Osteoblast (primary cell): ENCODE measurements around the gene TAF4. TPM values are rescaled to one million over a fixed set of nuclear protein-coding genes. Genes with fewer than 3 reads are reported as not detected.
A peak's percentile ranks its signal among the peaks of the same experiment; 100 is the strongest.

Source experiments
- DNase-seq: peaks from one replicate; pipeline ENCODE4 v3.0.0; 2011; ENCODE audit warnings: low spot score, mixed read lengths; ENCODE audit not compliant: insufficient read length; ENCODE audit errors: missing footprints
- H2AFZ ChIP-seq: 2 replicates; pipeline ENCODE4 v1.6.0; 2011; ENCODE audit warnings: mild to moderate bottlenecking, low read length
- H3K27ac ChIP-seq: 2 replicates; pipeline ENCODE4 v1.5.1; 2011; ENCODE audit warnings: mild to moderate bottlenecking, low read depth, low read length, moderate library complexity
- H3K27me3 ChIP-seq: 2 replicates; pipeline ENCODE4 v1.6.0; 2012; ENCODE audit warnings: mild to moderate bottlenecking, control low read depth, inconsistent platforms, low read length, moderate library complexity; ENCODE audit not compliant: insufficient read depth
- H3K36me3 ChIP-seq: 2 replicates; pipeline ENCODE4 v1.5.1; 2011; ENCODE audit warnings: mild to moderate bottlenecking, low read length, control low read depth, moderate library complexity; ENCODE audit not compliant: insufficient read depth
- H3K4me1 ChIP-seq: 2 replicates; pipeline ENCODE4 v1.5.1; 2011; ENCODE audit warnings: mild to moderate bottlenecking, low read length, control low read depth, moderate library complexity; ENCODE audit not compliant: insufficient read depth
- H3K4me2 ChIP-seq: 2 replicates; pipeline ENCODE4 v1.6.0; 2011; ENCODE audit warnings: mild to moderate bottlenecking, low read length; ENCODE audit not compliant: insufficient read depth
- H3K4me3 ChIP-seq: fragments of 200-600 bp; sonication (generic); 3 replicates; pipeline ENCODE4 v1.5.1; 2012; ENCODE audit warnings: mild to moderate bottlenecking, low read length, inconsistent platforms; ENCODE audit not compliant: insufficient read depth
- H3K79me2 ChIP-seq: 2 replicates; pipeline ENCODE4 v1.6.0; 2012; ENCODE audit warnings: mild to moderate bottlenecking, low read length, control low read depth, inconsistent platforms; ENCODE audit not compliant: insufficient read depth
- H3K9me3 ChIP-seq: 2 replicates; pipeline ENCODE4 v1.5.1; 2011; ENCODE audit warnings: low read depth, low read length, control low read depth
- H4K20me1 ChIP-seq: 2 replicates; pipeline ENCODE4 v1.6.0; 2012; ENCODE audit warnings: mild to moderate bottlenecking, low read length, control low read depth; ENCODE audit not compliant: insufficient read depth
- total RNA-seq: library from RNA; depleted of rRNA; stranded (reverse); fragments of >200 nt; gene quantifications from 2 replicates; pipeline ENCODE4 v1.2.3, GENCODE V29; 2012
- TF ChIP-seq, protein P1 (sequence below): IDR thresholded peaks from 2 replicates; pipeline ENCODE4 v1.5.1; 2011; ENCODE audit warnings: mild to moderate bottlenecking, low read depth, low read length, moderate library complexity; ENCODE audit errors: extremely low read depth

TAF4 gene
- total RNA-seq, 1 donor = 4.3 TPM

DNA sequence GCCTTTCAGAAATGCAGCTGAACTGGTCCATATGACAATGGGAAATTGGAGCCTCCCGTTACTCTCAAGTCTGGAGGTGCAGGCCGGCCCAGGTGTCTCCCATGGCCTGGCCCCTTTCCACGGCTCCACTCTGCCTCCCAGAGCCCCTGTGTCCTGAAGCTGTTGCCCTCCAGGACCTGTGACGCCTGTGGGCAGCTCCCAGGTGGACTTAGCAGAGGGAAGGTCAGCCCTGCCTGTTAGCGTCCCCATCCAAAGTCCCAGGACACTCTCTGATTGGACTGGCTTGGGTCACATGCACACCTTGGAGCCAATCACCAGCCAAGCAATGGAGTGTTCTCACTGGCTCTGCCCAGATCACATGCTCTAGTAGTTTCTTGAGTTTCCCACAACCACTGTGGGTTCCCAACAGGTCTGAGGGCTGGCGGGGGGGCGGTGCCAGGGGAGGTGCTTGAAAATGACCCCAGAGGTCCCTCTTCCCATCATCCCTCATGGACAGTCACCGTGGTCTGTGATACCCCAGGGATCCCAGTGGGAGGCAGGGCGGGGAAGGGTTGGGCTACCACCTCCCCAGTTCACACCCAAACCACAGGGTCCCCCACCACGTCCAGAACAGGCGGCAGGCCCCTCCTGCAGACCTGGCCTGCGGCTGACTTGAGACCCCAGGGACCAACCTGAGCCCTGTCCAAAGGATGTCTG is 135.6 kb downstream of the TAF4 start:
- TF ChIP-seq, protein P1, sequence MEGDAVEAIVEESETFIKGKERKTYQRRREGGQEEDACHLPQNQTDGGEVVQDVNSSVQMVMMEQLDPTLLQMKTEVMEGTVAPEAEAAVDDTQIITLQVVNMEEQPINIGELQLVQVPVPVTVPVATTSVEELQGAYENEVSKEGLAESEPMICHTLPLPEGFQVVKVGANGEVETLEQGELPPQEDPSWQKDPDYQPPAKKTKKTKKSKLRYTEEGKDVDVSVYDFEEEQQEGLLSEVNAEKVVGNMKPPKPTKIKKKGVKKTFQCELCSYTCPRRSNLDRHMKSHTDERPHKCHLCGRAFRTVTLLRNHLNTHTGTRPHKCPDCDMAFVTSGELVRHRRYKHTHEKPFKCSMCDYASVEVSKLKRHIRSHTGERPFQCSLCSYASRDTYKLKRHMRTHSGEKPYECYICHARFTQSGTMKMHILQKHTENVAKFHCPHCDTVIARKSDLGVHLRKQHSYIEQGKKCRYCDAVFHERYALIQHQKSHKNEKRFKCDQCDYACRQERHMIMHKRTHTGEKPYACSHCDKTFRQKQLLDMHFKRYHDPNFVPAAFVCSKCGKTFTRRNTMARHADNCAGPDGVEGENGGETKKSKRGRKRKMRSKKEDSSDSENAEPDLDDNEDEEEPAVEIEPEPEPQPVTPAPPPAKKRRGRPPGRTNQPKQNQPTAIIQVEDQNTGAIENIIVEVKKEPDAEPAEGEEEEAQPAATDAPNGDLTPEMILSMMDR = no peak
- DNase-seq = peak; percentile 85
- Histone ChIP-seq H2AFZ (no peak overlapping the region), H3K27ac (no peak overlapping the region), H4K20me1 (no peaks in the 10 kb centered on the region), H3K36me3 (no peaks in the 10 kb centered on the region), H3K4me2 (no peak overlapping the region), H3K9me3 (no peaks in the 10 kb centered on the region), H3K27me3 (no peaks in the 10 kb centered on the region), H3K4me1 (peaks cover 8% of the 10 kb centered on the region), H3K79me2 (no peaks in the 10 kb centered on the region), H3K4me3 (no peak overlapping the region)

DNA sequence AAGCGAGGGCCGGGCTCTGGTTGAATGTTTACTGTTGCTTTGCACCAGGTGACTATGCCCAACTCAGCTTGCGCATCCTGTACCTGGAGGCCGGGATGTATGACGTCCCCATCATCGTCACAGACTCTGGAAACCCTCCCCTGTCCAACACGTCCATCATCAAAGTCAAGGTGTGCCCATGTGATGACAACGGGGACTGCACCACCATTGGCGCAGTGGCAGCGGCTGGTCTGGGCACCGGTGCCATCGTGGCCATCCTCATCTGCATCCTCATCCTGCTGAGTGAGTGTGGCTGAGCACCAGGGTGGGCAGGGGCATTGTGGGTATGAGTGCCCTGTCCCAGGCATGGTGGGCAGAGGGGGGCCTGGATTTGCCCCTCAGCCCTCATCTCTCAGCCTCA is 136.1 kb downstream of the TAF4 start:
- no peak overlapping the region for H3K4me3 ChIP-seq
- H3K27me3 ChIP-seq = no peaks in the 10 kb centered on the region
- H3K27ac ChIP-seq = no peak overlapping the region
- no peaks in the 10 kb centered on the region for H3K79me2 ChIP-seq
- TF ChIP-seq, protein P1 = no peak
- H4K20me1 ChIP-seq = no peaks in the 10 kb centered on the region
- peak; percentile 71 for DNase-seq
- no peak overlapping the region for H2AFZ ChIP-seq
- H3K4me1 ChIP-seq = peaks cover 8% of the 10 kb centered on the region
- H3K36me3 ChIP-seq = no peaks in the 10 kb centered on the region
- H3K9me3 ChIP-seq = no peaks in the 10 kb centered on the region
- H3K4me2 ChIP-seq = no peak overlapping the region

DNA sequence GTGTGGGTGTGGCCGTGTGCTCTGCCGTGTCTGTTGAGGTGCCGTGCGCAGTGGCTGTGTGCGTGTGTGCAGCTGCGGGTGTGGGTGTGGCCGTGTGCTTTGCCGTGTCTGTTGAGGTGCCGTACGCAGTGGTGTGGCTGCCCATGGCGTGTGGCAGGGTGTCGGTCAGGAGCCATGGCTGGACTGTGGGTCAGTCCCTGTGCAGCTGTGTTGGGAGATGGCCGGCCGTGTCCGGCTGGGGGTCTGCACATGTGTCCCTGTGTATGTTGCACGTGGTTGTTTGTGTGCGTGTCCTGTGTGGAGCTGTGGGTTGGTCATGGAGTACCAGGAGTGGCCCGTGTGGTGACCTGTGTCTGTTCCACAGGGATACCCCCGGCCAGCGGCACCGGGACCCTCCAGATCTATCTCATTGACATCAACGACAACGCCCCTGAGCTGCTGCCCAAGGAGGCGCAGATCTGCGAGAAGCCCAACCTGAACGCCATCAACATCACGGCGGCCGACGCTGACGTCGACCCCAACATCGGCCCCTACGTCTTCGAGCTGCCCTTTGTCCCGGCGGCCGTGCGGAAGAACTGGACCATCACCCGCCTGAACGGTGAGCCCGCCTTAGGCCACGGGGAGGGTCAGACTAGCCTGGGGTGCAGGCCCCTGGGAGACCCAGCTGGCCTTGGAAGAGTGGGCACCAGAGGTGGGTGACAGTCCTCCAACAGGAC is 137.7 kb downstream of the TAF4 start:
- no peak for DNase-seq
- H3K27me3 ChIP-seq = no peaks in the 10 kb centered on the region
- H2AFZ ChIP-seq = no peak overlapping the region
- no peak overlapping the region for H3K4me3 ChIP-seq
- no peaks in the 10 kb centered on the region for H3K9me3 ChIP-seq
- TF ChIP-seq, protein P1 = no peak
- H3K4me2 ChIP-seq = no peak overlapping the region
- peaks cover 8% of the 10 kb centered on the region for H3K4me1 ChIP-seq
- H3K36me3 ChIP-seq = no peaks in the 10 kb centered on the region
- H3K27ac ChIP-seq = no peak overlapping the region
- H4K20me1 ChIP-seq = no peaks in the 10 kb centered on the region
- no peaks in the 10 kb centered on the region for H3K79me2 ChIP-seq

DNA sequence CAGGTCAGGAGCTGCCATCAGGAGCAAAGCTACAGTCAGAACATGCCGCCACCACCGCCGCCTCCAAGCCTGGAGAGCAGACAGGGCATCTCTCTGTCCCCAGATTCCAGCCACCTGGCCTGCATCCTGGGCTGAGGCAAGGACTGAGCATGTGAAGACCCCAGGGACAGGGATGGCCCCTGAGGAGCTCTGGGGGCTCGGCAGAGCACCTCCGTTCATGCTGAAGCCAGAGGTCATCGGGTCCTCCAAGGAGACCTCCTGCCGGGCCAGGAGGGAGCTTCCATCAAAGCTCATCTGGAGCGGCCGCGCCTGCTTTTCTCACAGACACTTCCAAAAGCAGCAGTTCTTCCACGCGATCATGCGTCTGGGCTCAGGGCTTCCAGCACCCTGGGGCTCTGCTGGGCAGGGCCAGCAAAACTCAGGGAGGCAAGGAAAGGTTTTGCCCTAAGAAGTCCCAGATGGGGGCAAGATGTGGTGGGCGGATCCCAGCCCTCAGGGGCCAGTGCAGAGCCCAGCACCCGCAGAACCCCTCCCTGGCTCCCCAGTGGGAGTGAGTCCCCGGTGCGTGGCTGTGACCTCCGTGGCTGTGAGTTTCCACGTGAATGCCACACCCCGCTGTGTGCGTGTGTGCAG is 138.4 kb downstream of the TAF4 start:
- no peak overlapping the region for H3K4me2 ChIP-seq
- DNase-seq = no peak
- TF ChIP-seq, protein P1 = no peak

More for the DNA sequence above, 138.4 kb downstream of the TAF4 start:
- no peak overlapping the region for H2AFZ ChIP-seq
- H3K27ac ChIP-seq = no peak overlapping the region
- H3K79me2 ChIP-seq = no peaks in the 10 kb centered on the region
- no peaks in the 10 kb centered on the region for H4K20me1 ChIP-seq
- no peaks in the 10 kb centered on the region for H3K36me3 ChIP-seq
- H3K9me3 ChIP-seq = no peaks in the 10 kb centered on the region
- H3K4me1 ChIP-seq = peaks cover 8% of the 10 kb centered on the region
- H3K27me3 ChIP-seq = no peaks in the 10 kb centered on the region
- H3K4me3 ChIP-seq = no peak overlapping the region
